CD4-positive, alpha-beta T cell treated with Interleukin-17A for 1 hour (primary cell): ENCODE measurements around the gene DLST.

Source experiments
- DNase-seq: peaks from one replicate; pipeline ENCODE4 v3.0.0-alpha.2; 2020

Gene DLST

GRCh38 chr14:74881431-74882102 lies at the start of gene DLST:
DLST (plus strand) TSS chr14:74881916; CDS start chr14:74881954, 38 bp downstream.
- peak; percentile 89 for DNase-seq

GRCh38 chr14:74832849-74833248 lies 48.9 kb upstream of the DLST start:
- no peak for DNase-seq

- DNase-seq: no peak
These were observed 46.9 kb upstream of the DLST start for GRCh38 chr14:74834692-74835392.

GRCh38 chr14:74835645-74836250 lies 46.0 kb upstream of the DLST start:
- DNase-seq: peak; percentile 13

- DNase-seq: peak; percentile 7
These were observed 45.3 kb upstream of the DLST start for GRCh38 chr14:74836251-74836960.

GRCh38 chr14:74838166-74838565 lies 43.5 kb upstream of the DLST start:
- DNase-seq: peak; percentile 66

- DNase-seq: no peak
These were observed 41.1 kb upstream of the DLST start for GRCh38 chr14:74840603-74841030.

GRCh38 chr14:74841230-74842207 lies 40.2 kb upstream of the DLST start:
- peak; percentile 55 for DNase-seq

GRCh38 chr14:74843653-74844052 lies 38.1 kb upstream of the DLST start:
- no peak for DNase-seq

GRCh38 chr14:74846168-74846567 lies 35.5 kb upstream of the DLST start:
- no peak for DNase-seq

- DNase-seq: no peak
These were observed 34.6 kb upstream of the DLST start for GRCh38 chr14:74846968-74847665.

GRCh38 chr14:74848768-74849167 lies 32.9 kb upstream of the DLST start:
- DNase-seq: no peak

GRCh38 chr14:74852922-74853530 lies 28.7 kb upstream of the DLST start:
- DNase-seq: no peak

GRCh38 chr14:74853581-74853980 lies 28.1 kb upstream of the DLST start:
- no peak for DNase-seq

- no peak for DNase-seq
These were observed 26.7 kb upstream of the DLST start for GRCh38 chr14:74855021-74855420.

- no peak for DNase-seq
These were observed 25.8 kb upstream of the DLST start for GRCh38 chr14:74855945-74856344.

GRCh38 chr14:74856366-74856765 lies 25.4 kb upstream of the DLST start:
- DNase-seq: no peak

GRCh38 chr14:74858022-74858421 lies 23.7 kb upstream of the DLST start:
- DNase-seq: no peak

GRCh38 chr14:74859757-74860552 lies 21.8 kb upstream of the DLST start:
- no peak for DNase-seq
